WTC11 (cell line): ENCODE data around the gene RRBP1. TPM values are rescaled to one million over a fixed set of nuclear protein-coding genes. Genes with fewer than 3 reads are reported as not detected.

Experiments used
- ATAC-seq: fragments of 200-7000 bp; cut with Tn5 transposase; 2 replicates; pipeline ENCODE4 v1.10.0; 2021; ENCODE audit warnings: mild to moderate bottlenecking, moderate library complexity
- CTCF ChIA-PET: fragments of 300-600 bp; sonication (Branson Sonifier 250); formaldehyde crosslinking; loops from one replicate; lab custom pipeline; 2021; ENCODE audit warnings: antibody characterized with exemption; lab: Charles Lee
- POLR2A ChIA-PET: fragments of 350-600 bp; sonication (Branson Sonifier 250); formaldehyde crosslinking; loops from one replicate; lab custom pipeline; 2021; ENCODE audit warnings: antibody characterized with exemption; lab: Charles Lee
- DNase-seq: peaks from one replicate; pipeline ENCODE4 v3.0.0; 2021; ENCODE audit warnings: low spot score
- H3K27ac Mint-ChIP-seq: 2 replicates; pipeline ENCODE4 v1.8.0; 2021; ENCODE audit warnings: mixed read lengths
- H3K27me3 Mint-ChIP-seq: 2 replicates; pipeline ENCODE4 v1.8.0; 2021; ENCODE audit warnings: low read depth, mild to moderate bottlenecking, moderate library complexity, mixed read lengths
- H3K36me3 Mint-ChIP-seq: 2 replicates; pipeline ENCODE4 v1.8.0; 2021; ENCODE audit warnings: mixed read lengths
- H3K4me1 Mint-ChIP-seq: 2 replicates; pipeline ENCODE4 v1.8.0; 2022; ENCODE audit warnings: mixed read lengths
- H3K4me3 Mint-ChIP-seq: 2 replicates; pipeline ENCODE4 v1.8.0; 2021; ENCODE audit warnings: mild to moderate bottlenecking, moderate library complexity, mixed read lengths
- H3K9me3 Mint-ChIP-seq: 2 replicates; pipeline ENCODE4 v1.8.0; 2021; ENCODE audit warnings: mixed read lengths
- ELF4 ChIP-seq: sonication (generic); formaldehyde crosslinking; IDR thresholded peaks from 2 replicates; pipeline ENCODE4 v1.8.1; 2022; ENCODE audit warnings: low read depth, mild to moderate bottlenecking, moderate library complexity, missing genetic modification reagents
- ERG ChIP-seq: fragments of 250-450 bp; sonication (Bioruptor Pico); IDR thresholded peaks from 2 replicates; pipeline ENCODE4 v1.8.0; 2021; ENCODE audit warnings: mild to moderate bottlenecking
- ESRRA ChIP-seq: sonication (generic); formaldehyde crosslinking; IDR thresholded peaks from 2 replicates; pipeline ENCODE4 v1.8.1; 2022; ENCODE audit warnings: mild to moderate bottlenecking, missing genetic modification reagents, borderline replicate concordance
- HMGA2 ChIP-seq: fragments of 250-450 bp; sonication (Bioruptor Pico); IDR thresholded peaks from 2 replicates; pipeline ENCODE4 v1.4.0; 2021; ENCODE audit warnings: mild to moderate bottlenecking, moderate library complexity
- HMGXB4 ChIP-seq: sonication (generic); formaldehyde crosslinking; IDR thresholded peaks from 2 replicates; pipeline ENCODE4 v1.8.1; 2023; ENCODE audit warnings: mild to moderate bottlenecking, moderate library complexity, missing genetic modification reagents
- NFATC4 ChIP-seq: fragments of 250-450 bp; sonication (Bioruptor Pico); IDR thresholded peaks from 2 replicates; pipeline ENCODE4 v1.9.0; 2021; ENCODE audit warnings: mild to moderate bottlenecking
- TCF7 ChIP-seq: sonication (generic); formaldehyde crosslinking; IDR thresholded peaks from 2 replicates; pipeline ENCODE4 v1.8.0; 2022; ENCODE audit warnings: mild to moderate bottlenecking, low read depth, missing genetic modification reagents, moderate library complexity
- TEAD1 ChIP-seq: sonication (generic); formaldehyde crosslinking; IDR thresholded peaks from 2 replicates; pipeline ENCODE4 v1.8.0; 2022; ENCODE audit warnings: mild to moderate bottlenecking, missing genetic modification reagents
- ZNF232 ChIP-seq: sonication (generic); formaldehyde crosslinking; IDR thresholded peaks from 2 replicates; pipeline ENCODE4 v1.8.0; 2022; ENCODE audit warnings: mild to moderate bottlenecking, missing genetic modification reagents
- ZNF317 ChIP-seq: sonication (generic); formaldehyde crosslinking; IDR thresholded peaks from 2 replicates; pipeline ENCODE4 v1.8.1; 2023; ENCODE audit warnings: low read depth, mild to moderate bottlenecking, moderate library complexity, missing genetic modification reagents, borderline replicate concordance
- ZNF423 ChIP-seq: fragments of 250-450 bp; sonication (Bioruptor Pico); IDR thresholded peaks from 2 replicates; pipeline ENCODE4 v2.1.2; 2022; ENCODE audit warnings: mild to moderate bottlenecking, moderate library complexity
- total RNA-seq: library from RNA; stranded (reverse); gene quantifications from 3 replicates; pipeline ENCODE4 v1.2.3, GENCODE V29; 2021
- TF ChIP-seq, protein P1 (sequence below): sonication (generic); formaldehyde crosslinking; conservative IDR thresholded peaks from 2 replicates; pipeline ENCODE4 v1.8.1; 2023; ENCODE audit warnings: mild to moderate bottlenecking, low read depth, missing genetic modification reagents, moderate library complexity
- TF ChIP-seq, protein P2 (sequence below): sonication (generic); formaldehyde crosslinking; IDR thresholded peaks from 2 replicates; pipeline ENCODE4 v1.8.1; 2023; ENCODE audit warnings: mild to moderate bottlenecking, missing genetic modification reagents, moderate library complexity
- TF ChIP-seq, protein P3 (sequence below): fragments of 250-450 bp; sonication (Bioruptor Pico); IDR thresholded peaks from 2 replicates; pipeline ENCODE4 v1.9.0; 2021; ENCODE audit warnings: mild to moderate bottlenecking
- TF ChIP-seq, protein P4 (sequence below): sonication (generic); formaldehyde crosslinking; IDR thresholded peaks from 2 replicates; pipeline ENCODE4 v1.8.1; 2023; ENCODE audit warnings: mild to moderate bottlenecking, missing genetic modification reagents
- TF ChIP-seq, protein P5 (sequence below): sonication (generic); formaldehyde crosslinking; IDR thresholded peaks from 2 replicates; pipeline ENCODE4 v1.8.1; 2023; ENCODE audit warnings: mild to moderate bottlenecking, missing genetic modification reagents, moderate library complexity

RRBP1 gene
- total RNA-seq, 1 experiment from 2014 or later: 171 TPM

DNA sequence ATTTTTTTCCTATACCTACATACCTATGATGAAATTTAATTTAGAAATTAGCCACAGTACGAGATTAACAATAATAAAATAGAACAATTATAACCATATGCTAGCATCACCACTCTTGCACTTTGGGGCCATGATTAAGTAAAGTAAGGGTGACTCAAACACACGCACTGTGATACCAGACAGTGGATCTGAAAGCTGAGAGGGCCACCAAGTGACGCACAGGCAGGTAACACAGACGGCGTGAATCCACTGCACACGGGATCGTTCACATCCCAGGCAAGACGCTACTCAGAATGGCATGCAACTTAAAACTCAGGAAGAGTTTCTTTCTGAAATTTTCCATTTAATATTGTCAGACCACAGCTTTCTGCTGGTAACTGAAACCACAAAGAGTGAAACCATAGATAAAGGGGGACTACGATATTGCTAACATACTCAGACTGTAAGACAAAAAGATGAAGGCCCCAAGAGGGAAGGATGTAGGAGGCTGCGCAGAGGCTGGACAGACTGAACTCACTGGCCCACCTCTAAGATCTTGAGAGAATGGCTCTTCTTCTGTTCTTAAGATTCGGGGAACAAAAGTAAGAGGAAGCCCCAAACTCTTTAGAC, 17.9 kb downstream of the RRBP1 start:
- DNase-seq: no peak
- Mint-ChIP-seq H3K4me3 (no peak overlapping the region), H3K9me3 (peaks cover 8% of the 10 kb centered on the region), H3K27me3 (no peaks in the 10 kb centered on the region), H3K36me3 (peaks cover 19% of the 10 kb centered on the region), H3K4me1 (peaks cover 70% of the 10 kb centered on the region), H3K27ac (peak overlapping the region; percentile 62; the same call in 1 of the 2 replicates)
- ChIA-PET CTCF (interaction anchor here (3.7 kb wide), 1 partner anchor 18 kb away, joined by 21 read pairs; the partner anchor contains the start of gene RRBP1), POLR2A (no interaction called here)
- no peak for ATAC-seq
- TF ChIP-seq HMGA2 (CRISPR knock-in tag): no peak
- TF ChIP-seq TCF7: no peak
- TF ChIP-seq ZNF232 (CRISPR knock-in tag): no peak
- no peak for TF ChIP-seq ZNF423
- TF ChIP-seq, protein P1, sequence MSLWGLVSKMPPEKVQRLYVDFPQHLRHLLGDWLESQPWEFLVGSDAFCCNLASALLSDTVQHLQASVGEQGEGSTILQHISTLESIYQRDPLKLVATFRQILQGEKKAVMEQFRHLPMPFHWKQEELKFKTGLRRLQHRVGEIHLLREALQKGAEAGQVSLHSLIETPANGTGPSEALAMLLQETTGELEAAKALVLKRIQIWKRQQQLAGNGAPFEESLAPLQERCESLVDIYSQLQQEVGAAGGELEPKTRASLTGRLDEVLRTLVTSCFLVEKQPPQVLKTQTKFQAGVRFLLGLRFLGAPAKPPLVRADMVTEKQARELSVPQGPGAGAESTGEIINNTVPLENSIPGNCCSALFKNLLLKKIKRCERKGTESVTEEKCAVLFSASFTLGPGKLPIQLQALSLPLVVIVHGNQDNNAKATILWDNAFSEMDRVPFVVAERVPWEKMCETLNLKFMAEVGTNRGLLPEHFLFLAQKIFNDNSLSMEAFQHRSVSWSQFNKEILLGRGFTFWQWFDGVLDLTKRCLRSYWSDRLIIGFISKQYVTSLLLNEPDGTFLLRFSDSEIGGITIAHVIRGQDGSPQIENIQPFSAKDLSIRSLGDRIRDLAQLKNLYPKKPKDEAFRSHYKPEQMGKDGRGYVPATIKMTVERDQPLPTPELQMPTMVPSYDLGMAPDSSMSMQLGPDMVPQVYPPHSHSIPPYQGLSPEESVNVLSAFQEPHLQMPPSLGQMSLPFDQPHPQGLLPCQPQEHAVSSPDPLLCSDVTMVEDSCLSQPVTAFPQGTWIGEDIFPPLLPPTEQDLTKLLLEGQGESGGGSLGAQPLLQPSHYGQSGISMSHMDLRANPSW (CRISPR knock-in tag): no peak
- TF ChIP-seq, protein P2, sequence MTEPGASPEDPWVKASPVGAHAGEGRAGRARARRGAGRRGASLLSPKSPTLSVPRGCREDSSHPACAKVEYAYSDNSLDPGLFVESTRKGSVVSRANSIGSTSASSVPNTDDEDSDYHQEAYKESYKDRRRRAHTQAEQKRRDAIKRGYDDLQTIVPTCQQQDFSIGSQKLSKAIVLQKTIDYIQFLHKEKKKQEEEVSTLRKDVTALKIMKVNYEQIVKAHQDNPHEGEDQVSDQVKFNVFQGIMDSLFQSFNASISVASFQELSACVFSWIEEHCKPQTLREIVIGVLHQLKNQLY: no peak
- TF ChIP-seq, protein P3, sequence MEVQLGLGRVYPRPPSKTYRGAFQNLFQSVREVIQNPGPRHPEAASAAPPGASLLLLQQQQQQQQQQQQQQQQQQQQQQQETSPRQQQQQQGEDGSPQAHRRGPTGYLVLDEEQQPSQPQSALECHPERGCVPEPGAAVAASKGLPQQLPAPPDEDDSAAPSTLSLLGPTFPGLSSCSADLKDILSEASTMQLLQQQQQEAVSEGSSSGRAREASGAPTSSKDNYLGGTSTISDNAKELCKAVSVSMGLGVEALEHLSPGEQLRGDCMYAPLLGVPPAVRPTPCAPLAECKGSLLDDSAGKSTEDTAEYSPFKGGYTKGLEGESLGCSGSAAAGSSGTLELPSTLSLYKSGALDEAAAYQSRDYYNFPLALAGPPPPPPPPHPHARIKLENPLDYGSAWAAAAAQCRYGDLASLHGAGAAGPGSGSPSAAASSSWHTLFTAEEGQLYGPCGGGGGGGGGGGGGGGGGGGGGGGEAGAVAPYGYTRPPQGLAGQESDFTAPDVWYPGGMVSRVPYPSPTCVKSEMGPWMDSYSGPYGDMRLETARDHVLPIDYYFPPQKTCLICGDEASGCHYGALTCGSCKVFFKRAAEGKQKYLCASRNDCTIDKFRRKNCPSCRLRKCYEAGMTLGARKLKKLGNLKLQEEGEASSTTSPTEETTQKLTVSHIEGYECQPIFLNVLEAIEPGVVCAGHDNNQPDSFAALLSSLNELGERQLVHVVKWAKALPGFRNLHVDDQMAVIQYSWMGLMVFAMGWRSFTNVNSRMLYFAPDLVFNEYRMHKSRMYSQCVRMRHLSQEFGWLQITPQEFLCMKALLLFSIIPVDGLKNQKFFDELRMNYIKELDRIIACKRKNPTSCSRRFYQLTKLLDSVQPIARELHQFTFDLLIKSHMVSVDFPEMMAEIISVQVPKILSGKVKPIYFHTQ (CRISPR knock-in tag): no peak
- no peak for TF ChIP-seq ERG (CRISPR knock-in tag)
- TF ChIP-seq ZNF317: no peak
- TF ChIP-seq, protein P4, sequence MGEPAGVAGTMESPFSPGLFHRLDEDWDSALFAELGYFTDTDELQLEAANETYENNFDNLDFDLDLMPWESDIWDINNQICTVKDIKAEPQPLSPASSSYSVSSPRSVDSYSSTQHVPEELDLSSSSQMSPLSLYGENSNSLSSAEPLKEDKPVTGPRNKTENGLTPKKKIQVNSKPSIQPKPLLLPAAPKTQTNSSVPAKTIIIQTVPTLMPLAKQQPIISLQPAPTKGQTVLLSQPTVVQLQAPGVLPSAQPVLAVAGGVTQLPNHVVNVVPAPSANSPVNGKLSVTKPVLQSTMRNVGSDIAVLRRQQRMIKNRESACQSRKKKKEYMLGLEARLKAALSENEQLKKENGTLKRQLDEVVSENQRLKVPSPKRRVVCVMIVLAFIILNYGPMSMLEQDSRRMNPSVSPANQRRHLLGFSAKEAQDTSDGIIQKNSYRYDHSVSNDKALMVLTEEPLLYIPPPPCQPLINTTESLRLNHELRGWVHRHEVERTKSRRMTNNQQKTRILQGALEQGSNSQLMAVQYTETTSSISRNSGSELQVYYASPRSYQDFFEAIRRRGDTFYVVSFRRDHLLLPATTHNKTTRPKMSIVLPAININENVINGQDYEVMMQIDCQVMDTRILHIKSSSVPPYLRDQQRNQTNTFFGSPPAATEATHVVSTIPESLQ (CRISPR knock-in tag): no peak
- TF ChIP-seq, protein P5, sequence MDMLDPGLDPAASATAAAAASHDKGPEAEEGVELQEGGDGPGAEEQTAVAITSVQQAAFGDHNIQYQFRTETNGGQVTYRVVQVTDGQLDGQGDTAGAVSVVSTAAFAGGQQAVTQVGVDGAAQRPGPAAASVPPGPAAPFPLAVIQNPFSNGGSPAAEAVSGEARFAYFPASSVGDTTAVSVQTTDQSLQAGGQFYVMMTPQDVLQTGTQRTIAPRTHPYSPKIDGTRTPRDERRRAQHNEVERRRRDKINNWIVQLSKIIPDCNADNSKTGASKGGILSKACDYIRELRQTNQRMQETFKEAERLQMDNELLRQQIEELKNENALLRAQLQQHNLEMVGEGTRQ (CRISPR knock-in tag): no peak
- TF ChIP-seq TEAD1 (CRISPR knock-in tag): no peak
- TF ChIP-seq ESRRA (CRISPR knock-in tag): no peak
- TF ChIP-seq HMGXB4 (CRISPR knock-in tag): no peak
- no peak for TF ChIP-seq ELF4 (CRISPR knock-in tag)
- TF ChIP-seq NFATC4 (CRISPR knock-in tag): no peak
